ENCODE measurements around the gene STARD3. TPM values are rescaled to one million over a fixed set of nuclear protein-coding genes. Genes with fewer than 3 reads are reported as not detected.

STARD3 gene
- total RNA-seq, 1 experiment from 2014 or later, result 47.7 TPM

GRCh38 chr17:39625198-39625785 is 11.7 kb upstream of the STARD3 start:
- no peak for DNase-seq
- no peaks in the 10 kb centered on the region for H4K20me1 ChIP-seq (ENCODE audit: insufficient read depth)
- H3K36me3 ChIP-seq (ENCODE audit: low read depth), result no peaks in the 10 kb centered on the region
- intact Hi-C loops (cut with micrococcal nuclease; ENCODE audit: unreplicated experiment), result no loop called here
- H3K27ac ChIP-seq, result no peak overlapping the region
- no peak overlapping the region for H3K4me3 ChIP-seq
- no peaks in the 10 kb centered on the region for H3K27me3 ChIP-seq (ENCODE audit: insufficient read depth, low read depth)
- 0 out of 2 replicates have a peak, but pooled peaks cover 8% of the 10 kb centered on the region for H3K4me1 ChIP-seq (replicated peaks; ENCODE audit: insufficient read depth)
- no peaks in the 10 kb centered on the region for H3K9me2 ChIP-seq (ENCODE audit: insufficient read depth)
- peaks cover 15% of the 10 kb centered on the region; the same call in 1 of the 2 replicates for H3F3A ChIP-seq (ENCODE audit: insufficient read depth, low read depth)
- no TSS peak for BruUV-seq (replicated peaks)
- ChIA-PET CTCF (interaction anchor here (0.5 kb wide), 1 partner anchor 105 kb away, joined by 5 read pairs; the partner anchor contains the start of gene MIEN1), POLR2A (ENCODE audit: unreplicated experiment) (no interaction called here)
- no peaks in the 10 kb centered on the region for H3K79me2 ChIP-seq (ENCODE audit: low read depth)
- TF ChIP-seq CTCF (conservative IDR thresholded peaks at IDR 0.05) (no peak), EZH2 (IDR thresholded peaks at IDR 0.05; ENCODE audit: low read depth) (no peak)
- H2AFZ ChIP-seq, result no peak overlapping the region
- no peaks in the 10 kb centered on the region for H3K9me3 ChIP-seq (ENCODE audit: insufficient read depth, low read depth)
- no peak overlapping the region for H3K4me2 ChIP-seq

GRCh38 chr17:39626171-39627046 is 10.5 kb upstream of the STARD3 start, which contains the start of gene PPP1R1B:
PPP1R1B (plus strand) TSS chr17:39626952; CDS start chr17:39627393, 441 bp downstream.
- no peak within 1 kb of the TSS for H3K4me2 ChIP-seq
- POLR2A ChIA-PET (ENCODE audit: unreplicated experiment), result no interaction called here

More at GRCh38 chr17:39626171-39627046, 10.5 kb upstream of the STARD3 start, which contains the start of gene PPP1R1B:
- BruUV-seq (replicated peaks), result no TSS peak
- no peak within 1 kb of the TSS for H3K27ac ChIP-seq
- H3K27me3 ChIP-seq (ENCODE audit: insufficient read depth, low read depth), result no peaks in the 10 kb centered on the region
- H2AFZ ChIP-seq, result no peak within 1 kb of the TSS
- TF ChIP-seq EZH2 (IDR thresholded peaks at IDR 0.05; ENCODE audit: low read depth) (no peak), CTCF (conservative IDR thresholded peaks at IDR 0.05) (no peak)
- peaks cover 19% of the 10 kb centered on the region for H3K4me1 ChIP-seq (replicated peaks; ENCODE audit: insufficient read depth)
- no peaks in the 10 kb centered on the region for H3K9me3 ChIP-seq (ENCODE audit: insufficient read depth, low read depth)
- peaks cover 22% of the 10 kb centered on the region; the same call in 1 of the 2 replicates for H3F3A ChIP-seq (ENCODE audit: insufficient read depth, low read depth)
- H3K4me3 ChIP-seq, result no peak within 1 kb of the TSS
- CTCF ChIA-PET, result interaction anchor here (0.5 kb wide), 1 partner anchor 104 kb away, joined by 5 read pairs; the partner anchor contains the start of gene MIEN1
- intact Hi-C loops (cut with micrococcal nuclease; ENCODE audit: unreplicated experiment), result no loop called here
- H3K79me2 ChIP-seq (ENCODE audit: low read depth), result no peaks in the 10 kb centered on the region
- H4K20me1 ChIP-seq (ENCODE audit: insufficient read depth), result no peaks in the 10 kb centered on the region
- H3K9me2 ChIP-seq (ENCODE audit: insufficient read depth), result no peaks in the 10 kb centered on the region
- no peaks in the 10 kb centered on the region for H3K36me3 ChIP-seq (ENCODE audit: low read depth)
- DNase-seq, result no peak

All from PC-9 (cell line).